OCI-LY1 (cell line): ENCODE data around the gene LMBRD1.

ENCODE experiments used
- H2AFZ ChIP-seq: fragments of 200-600 bp; sonication (generic), shearing (Covaris generic); 2 replicates; pipeline ENCODE4 v1.6.0; 2014; ENCODE audit warnings: antibody characterized with exemption, mild to moderate bottlenecking, low read length
- H3F3A ChIP-seq: fragments of 200-600 bp; sonication (generic), shearing (Covaris generic); 2 replicates; pipeline ENCODE4 v1.6.0; 2014; ENCODE audit warnings: mild to moderate bottlenecking, antibody characterized with exemption, low read length, moderate library complexity; ENCODE audit not compliant: insufficient read depth
- H3K27ac ChIP-seq: fragments of 200-600 bp; sonication (generic); 2 replicates; pipeline ENCODE4 v1.5.1; 2014; ENCODE audit warnings: low read length, mixed run types, mild to moderate bottlenecking, low read depth; ENCODE audit not compliant: poor library complexity, severe bottlenecking
- H3K27me3 ChIP-seq: fragments of 200-600 bp; sonication (generic); 2 replicates; pipeline ENCODE4 v1.6.0; 2014; ENCODE audit warnings: antibody characterized with exemption, mild to moderate bottlenecking, low read length, moderate library complexity; ENCODE audit not compliant: insufficient read depth
- H3K36me3 ChIP-seq: fragments of 200-600 bp; sonication (generic); 2 replicates; pipeline ENCODE4 v1.6.1; 2014; ENCODE audit warnings: mild to moderate bottlenecking, antibody characterized with exemption, low read length, moderate library complexity, mixed read lengths; ENCODE audit not compliant: insufficient read depth
- H3K4me1 ChIP-seq: fragments of 200-600 bp; sonication (generic); 2 replicates; pipeline ENCODE4 v1.5.1; 2014; ENCODE audit warnings: mild to moderate bottlenecking, low read length, moderate library complexity; ENCODE audit not compliant: insufficient read depth, severe bottlenecking
- H3K4me2 ChIP-seq: fragments of 200-600 bp; sonication (generic), shearing (Covaris generic); 2 replicates; pipeline ENCODE4 v1.6.1; 2014; ENCODE audit warnings: low read length
- H3K4me3 ChIP-seq: fragments of 200-600 bp; sonication (generic); 2 replicates; pipeline ENCODE4 v1.5.1; 2014; ENCODE audit warnings: low read length, low read depth, mild to moderate bottlenecking, mixed read lengths; ENCODE audit not compliant: poor library complexity, severe bottlenecking
- H3K79me2 ChIP-seq: fragments of 200-600 bp; shearing (Covaris generic); 2 replicates; pipeline ENCODE4 v1.6.1; 2016; ENCODE audit warnings: mixed run types, low read length, mixed read lengths; ENCODE audit not compliant: insufficient read depth
- H3K9ac ChIP-seq: fragments of 200-600 bp; sonication (generic), shearing (Covaris generic); 2 replicates; pipeline ENCODE4 v1.6.1; 2014; ENCODE audit warnings: mild to moderate bottlenecking, low read length, mixed read lengths
- H3K9me2 ChIP-seq: fragments of 200-600 bp; sonication (generic), shearing (Covaris generic); 2 replicates; pipeline ENCODE4 v1.6.1; 2014; ENCODE audit warnings: low read depth, mild to moderate bottlenecking, low read length, mixed read lengths
- H3K9me3 ChIP-seq: fragments of 200-600 bp; shearing (Covaris generic); 2 replicates; pipeline ENCODE4 v1.6.1; 2014; ENCODE audit warnings: low read length, mixed read lengths
- H4K20me1 ChIP-seq: fragments of 200-600 bp; sonication (generic), shearing (Covaris generic); 2 replicates; pipeline ENCODE4 v1.6.0; 2016; ENCODE audit warnings: mild to moderate bottlenecking, low read length; ENCODE audit not compliant: insufficient read depth
- CTCF ChIP-seq: fragments of 200-600 bp; sonication (generic), shearing (Covaris generic); IDR thresholded peaks from 2 replicates; pipeline ENCODE4 v1.5.1; 2017; ENCODE audit warnings: mild to moderate bottlenecking, antibody characterized with exemption, low read length, moderate library complexity, mixed read lengths
- EZH2 ChIP-seq: fragments of 200-600 bp; sonication (generic), shearing (Covaris generic); IDR thresholded peaks from 2 replicates; pipeline ENCODE4 v1.8.0; 2017; ENCODE audit warnings: borderline replicate concordance, mixed run types, mild to moderate bottlenecking, antibody characterized with exemption, low read length, moderate library complexity, mixed read lengths

The LMBRD1 gene

GRCh38 chr6:69813508-69813907 is 16.7 kb upstream of the LMBRD1 start:
- Histone ChIP-seq H3K4me1 (peaks cover 51% of the 10 kb centered on the region), H3K27me3 (no peaks in the 10 kb centered on the region), H3K27ac (peak overlapping the region; percentile 55), H3K4me3 (no peak overlapping the region), H3K4me2 (peak overlapping the region; percentile 45), H3K9me3 (no peaks in the 10 kb centered on the region), H2AFZ (peak overlapping the region; percentile 39), H4K20me1 (no peaks in the 10 kb centered on the region), H3F3A (no peaks in the 10 kb centered on the region), H3K79me2 (no peaks in the 10 kb centered on the region), H3K9me2 (no peaks in the 10 kb centered on the region), H3K9ac (no peak overlapping the region), H3K36me3 (no peaks in the 10 kb centered on the region)
- TF ChIP-seq EZH2 = no peak
- TF ChIP-seq CTCF = no peak

DNA sequence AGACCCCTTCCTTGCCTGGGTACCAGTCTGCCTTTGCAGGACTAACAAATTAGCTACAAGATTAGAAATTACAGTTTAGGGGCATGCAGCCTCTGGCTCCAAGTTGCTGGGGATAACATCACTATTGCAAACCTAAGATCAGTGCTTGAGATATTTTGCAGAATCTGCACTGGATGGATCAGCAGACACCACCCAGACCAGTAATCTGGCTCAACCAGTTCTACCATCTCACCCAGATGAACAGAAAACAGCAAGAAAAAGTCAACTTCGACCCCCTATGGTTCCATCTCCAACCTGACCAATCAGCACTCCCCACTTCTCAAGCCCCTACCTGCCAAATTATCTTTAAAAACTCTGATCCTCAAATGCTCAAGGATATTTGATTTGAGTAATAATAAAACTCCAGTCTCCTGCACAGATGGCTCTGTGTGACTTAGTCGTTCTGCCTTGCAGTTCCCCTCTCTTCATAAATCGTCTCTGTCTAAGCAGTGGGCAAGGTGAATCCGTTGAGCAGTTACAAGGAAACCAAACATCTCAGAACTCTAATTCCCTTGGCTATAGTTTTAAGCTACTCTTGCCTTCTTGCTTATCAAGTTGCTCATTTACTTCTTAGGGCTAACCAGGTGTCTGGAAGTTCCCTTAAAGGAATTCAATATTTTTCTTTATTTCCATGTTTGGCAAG is 16.1 kb upstream of the LMBRD1 start:
- no peaks in the 10 kb centered on the region for H3K79me2 ChIP-seq
- no peaks in the 10 kb centered on the region for H3K9me3 ChIP-seq
- no peak for TF ChIP-seq CTCF
- TF ChIP-seq EZH2 = no peak
- no peak overlapping the region for H3K9ac ChIP-seq
- peak overlapping the region; percentile 39 for H2AFZ ChIP-seq
- H3F3A ChIP-seq = no peaks in the 10 kb centered on the region
- H3K9me2 ChIP-seq = no peaks in the 10 kb centered on the region
- peak overlapping the region; percentile 45; the same call in 1 of the 2 replicates for H3K4me2 ChIP-seq
- H4K20me1 ChIP-seq = no peaks in the 10 kb centered on the region
- no peak overlapping the region for H3K4me3 ChIP-seq
- no peaks in the 10 kb centered on the region for H3K36me3 ChIP-seq
- no peaks in the 10 kb centered on the region for H3K27me3 ChIP-seq
- peak overlapping the region; percentile 55 for H3K27ac ChIP-seq
- H3K4me1 ChIP-seq = peaks cover 51% of the 10 kb centered on the region

DNA sequence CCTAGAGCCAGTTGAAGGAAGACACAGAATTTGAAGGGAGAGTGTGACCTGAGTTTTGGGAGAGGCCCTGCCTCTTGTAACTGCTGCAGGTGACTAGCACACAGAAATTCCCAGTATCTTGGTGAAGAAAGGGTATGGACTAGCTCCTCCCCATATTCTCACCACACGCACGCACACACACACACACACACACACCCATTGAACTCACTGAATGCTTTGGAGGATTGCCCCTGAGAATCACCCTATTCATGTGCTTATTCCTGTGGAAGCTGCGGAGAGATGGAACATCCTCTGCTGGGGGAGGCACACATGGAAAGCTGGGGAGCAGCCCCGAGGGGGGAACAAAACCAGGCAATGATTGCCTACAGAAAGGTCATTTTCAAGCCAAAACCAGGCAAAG is 6.2 kb upstream of the LMBRD1 start:
- Histone ChIP-seq H3K9me3 (no peaks in the 10 kb centered on the region), H3K4me2 (no peak overlapping the region), H3K79me2 (no peaks in the 10 kb centered on the region), H3K9ac (no peak overlapping the region), H2AFZ (no peak overlapping the region), H3K4me1 (no peaks in the 10 kb centered on the region), H3F3A (no peaks in the 10 kb centered on the region), H3K27ac (no peak overlapping the region), H3K27me3 (no peaks in the 10 kb centered on the region), H3K9me2 (no peaks in the 10 kb centered on the region), H4K20me1 (no peaks in the 10 kb centered on the region), H3K36me3 (no peaks in the 10 kb centered on the region), H3K4me3 (no peak overlapping the region)
- TF ChIP-seq CTCF (no peak), EZH2 (no peak)
